GM23338 (cell line): ENCODE data around the gene PRDM1. TPM values are rescaled to one million over a fixed set of nuclear protein-coding genes. Genes with fewer than 3 reads are reported as not detected.

Source experiments
- ATAC-seq: fragments of 200-7000 bp; cut with Tn5 transposase; 3 replicates; pipeline ENCODE4 v1.9.1; 2020
- DNase-seq: peaks from one replicate; pipeline ENCODE4 v3.0.0-alpha.2; 2015; ENCODE audit warnings: low spot score
- H2AFZ ChIP-seq: fragments of 200-600 bp; sonication (generic); 2 replicates; pipeline ENCODE4 v1.8.0; 2016; ENCODE audit warnings: antibody characterized with exemption, mild to moderate bottlenecking, moderate library complexity
- H3F3A ChIP-seq: fragments of 200-600 bp; sonication (generic); replicated peaks from 2 replicates; pipeline ENCODE4 v1.8.0; 2017; ENCODE audit warnings: antibody characterized with exemption, mixed run types, low read depth
- H3K27ac ChIP-seq: fragments of 200-600 bp; sonication (generic); 2 replicates; pipeline ENCODE4 v1.6.1; 2016; ENCODE audit warnings: low read depth
- H3K27me3 ChIP-seq: fragments of 200-600 bp; sonication (generic); 2 replicates; pipeline ENCODE4 v1.8.0; 2016; ENCODE audit warnings: mild to moderate bottlenecking, mixed run types, moderate library complexity; ENCODE audit not compliant: insufficient read depth
- H3K36me3 ChIP-seq: fragments of 200-600 bp; sonication (generic); 2 replicates; pipeline ENCODE4 v1.8.0; 2016; ENCODE audit warnings: mild to moderate bottlenecking; ENCODE audit not compliant: insufficient read depth
- H3K4me1 ChIP-seq: fragments of 200-600 bp; sonication (generic); 2 replicates; pipeline ENCODE4 v1.8.0; 2016; ENCODE audit warnings: mild to moderate bottlenecking, moderate library complexity; ENCODE audit not compliant: insufficient read depth
- H3K4me2 ChIP-seq: fragments of 200-600 bp; sonication (generic); 2 replicates; pipeline ENCODE4 v1.7.1; 2017; ENCODE audit warnings: mixed run types
- H3K4me3 ChIP-seq: fragments of 200-600 bp; sonication (generic); 2 replicates; pipeline ENCODE4 v1.6.1; 2016; ENCODE audit warnings: mixed run types
- H3K79me2 ChIP-seq: fragments of 200-600 bp; sonication (generic); replicated peaks from 2 replicates; pipeline ENCODE4 v1.8.0; 2017; ENCODE audit warnings: mild to moderate bottlenecking; ENCODE audit not compliant: insufficient read depth
- H3K9me2 ChIP-seq: fragments of 200-600 bp; sonication (generic); 2 replicates; pipeline ENCODE4 v1.8.0; 2017; ENCODE audit not compliant: insufficient read depth
- H4K20me1 ChIP-seq: fragments of 200-600 bp; sonication (generic); replicated peaks from 2 replicates; pipeline ENCODE4 v1.8.0; 2017; ENCODE audit warnings: mild to moderate bottlenecking; ENCODE audit not compliant: insufficient read depth
- H3K27ac Mint-ChIP-seq: 2 replicates; pipeline ENCODE4 v1.8.0; 2020; ENCODE audit warnings: inconsistent platforms, mild to moderate bottlenecking, moderate library complexity, mixed read lengths
- H3K27me3 Mint-ChIP-seq: 3 replicates; pipeline ENCODE4 v1.8.0; 2022; ENCODE audit warnings: low read depth, mild to moderate bottlenecking, moderate library complexity, mixed read lengths, inconsistent platforms; ENCODE audit not compliant: insufficient read depth, poor library complexity
- H3K36me3 Mint-ChIP-seq: 3 replicates; pipeline ENCODE4 v1.8.0; 2021; ENCODE audit warnings: low read depth, mild to moderate bottlenecking, inconsistent platforms, moderate library complexity, mixed read lengths
- H3K4me1 Mint-ChIP-seq: 3 replicates; pipeline ENCODE4 v1.8.0; 2020; ENCODE audit warnings: mild to moderate bottlenecking, inconsistent platforms, mixed read lengths
- H3K4me3 Mint-ChIP-seq: 3 replicates; pipeline ENCODE4 v1.8.0; 2021; ENCODE audit warnings: moderate library complexity, mild to moderate bottlenecking, inconsistent platforms, mixed read lengths
- H3K9me3 Mint-ChIP-seq: 3 replicates; pipeline ENCODE4 v1.8.0; 2020; ENCODE audit warnings: moderate library complexity, mild to moderate bottlenecking, inconsistent platforms, mixed read lengths
- CTCF ChIP-seq, 2 experiments: fragments of 200-600 bp in 1 of 2; sonication (generic) in 1 of 2; conservative IDR thresholded peaks; 2 replicates each; pipeline versions ENCODE4 v1.5.1 to v1.6.1; 2016 to 2017; ENCODE audit warnings: antibody characterized with exemption in 2 of 2, low read depth in 2 of 2, mild to moderate bottlenecking in 2 of 2, moderate library complexity in 1 of 2
- ETS1 ChIP-seq: IDR thresholded peaks from 2 replicates; pipeline ENCODE4 v1.6.1; 2016; ENCODE audit warnings: antibody characterized with exemption
- NANOG ChIP-seq: IDR thresholded peaks from 2 replicates; pipeline ENCODE4 v1.6.1; 2016; ENCODE audit warnings: antibody characterized with exemption, borderline replicate concordance
- POLR2AphosphoS5 ChIP-seq: IDR thresholded peaks from 2 replicates; pipeline ENCODE4 v1.6.1; 2016; ENCODE audit warnings: antibody characterized with exemption, low read depth
- REST ChIP-seq: IDR thresholded peaks from one replicate; pipeline ENCODE4 v1.6.1; 2018; ENCODE audit warnings: antibody characterized with exemption; ENCODE audit not compliant: unreplicated experiment
- STAT1 ChIP-seq: IDR thresholded peaks from one replicate; pipeline ENCODE4 v1.6.1; 2016; ENCODE audit warnings: antibody characterized with exemption; ENCODE audit not compliant: unreplicated experiment
- ZNF114 ChIP-seq: fragments of 250-450 bp; sonication (Bioruptor Pico); IDR thresholded peaks from 2 replicates; pipeline ENCODE4 v1.5.0; 2020; ENCODE audit warnings: mild to moderate bottlenecking, moderate library complexity
- ZNF462 ChIP-seq: fragments of 250-450 bp; sonication (Bioruptor Pico); IDR thresholded peaks from 2 replicates; pipeline ENCODE4 v1.5.0; 2020; ENCODE audit warnings: mild to moderate bottlenecking, moderate library complexity
- polyA plus RNA-seq: library from polyadenylated mRNA; unstranded; fragments of >200 nt; fragmentation: Nextera tagmentation; extraction: Ambion mirVana; gene quantifications from 2 replicates; pipeline ENCODE4 v1.2.1, GENCODE V29; 2016
- total RNA-seq: library from RNA; depleted of rRNA; stranded (reverse); fragments of >200 nt; shearing (Covaris generic); gene quantifications from 2 replicates; pipeline ENCODE4 v1.2.3, GENCODE V29; 2014

The PRDM1 gene
- total and polyA plus RNA-seq, 2 experiments from 2014 or later = 0.65 to 0.73 TPM

DNA sequence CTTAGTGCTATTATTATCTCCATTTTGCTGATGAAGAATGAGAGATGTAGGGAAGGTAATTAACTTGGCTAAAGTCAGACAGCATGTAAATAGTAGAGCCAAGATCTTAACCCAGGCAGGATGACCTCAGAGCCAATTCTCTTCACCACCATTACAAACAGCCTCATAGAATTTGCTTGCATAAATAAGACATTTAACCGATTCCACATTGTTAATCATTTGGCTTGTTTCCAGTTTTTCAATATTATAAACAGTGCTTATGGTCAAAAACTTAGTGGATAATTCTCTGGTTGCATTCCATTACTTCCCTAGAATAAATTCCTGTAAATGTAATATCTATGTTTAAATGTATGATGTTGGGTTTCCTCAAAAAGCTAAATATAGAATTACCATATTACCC, 19.1 kb upstream of the PRDM1 start:
- H3K9me2 ChIP-seq = no peaks in the 10 kb centered on the region
- H3K27me3 ChIP-seq = no peaks in the 10 kb centered on the region
- H3K36me3 Mint-ChIP-seq = no peaks in the 10 kb centered on the region
- H3K79me2 ChIP-seq = no peaks in the 10 kb centered on the region
- H3K4me1 Mint-ChIP-seq = peaks cover 2% of the 10 kb centered on the region; the same call in 1 of the 3 replicates
- no peak overlapping the region for H3K4me2 ChIP-seq
- H3K4me1 ChIP-seq = no peaks in the 10 kb centered on the region
- H3F3A ChIP-seq = no peaks in the 10 kb centered on the region
- no peaks in the 10 kb centered on the region for H4K20me1 ChIP-seq
- no peak overlapping the region for H3K4me3 Mint-ChIP-seq
- no peak for ATAC-seq
- H3K36me3 ChIP-seq = no peaks in the 10 kb centered on the region
- H3K27ac Mint-ChIP-seq = no peak overlapping the region
- no peak overlapping the region for H3K27ac ChIP-seq
- H3K4me3 ChIP-seq = no peak overlapping the region
- no peak for TF ChIP-seq ETS1
- TF ChIP-seq POLR2AphosphoS5 = no peak
- no peak for TF ChIP-seq STAT1
- no peak for TF ChIP-seq REST
- no peak for TF ChIP-seq NANOG
- TF ChIP-seq ZNF462 (CRISPR knock-in tag) = no peak
- TF ChIP-seq ZNF114 (CRISPR knock-in tag) = no peak
- TF ChIP-seq CTCF (conservative IDR thresholded peaks at IDR 0.05; ENCODE audit: low read depth in 2 of 2) = no peak
- H3K27me3 Mint-ChIP-seq = no peaks in the 10 kb centered on the region
- DNase-seq = no peak
- H3K9me3 Mint-ChIP-seq = no peaks in the 10 kb centered on the region
- no peak overlapping the region for H2AFZ ChIP-seq
